K562 (cell line): ENCODE measurements around the gene PKHD1. TPM values are rescaled to one million over a fixed set of nuclear protein-coding genes. Genes with fewer than 3 reads are reported as not detected.

Source experiments
- ATAC-seq: fragments of 200-7000 bp; cut with Tn5 transposase; 3 replicates; pipeline ENCODE4 v1.9.1; 2020; ENCODE audit warnings: moderate library complexity
- BruUV-seq: library from RNA; stranded (reverse); fragments of 400-500 nt; replicated peaks from 2 replicates; lab custom pipeline; 2021; lab: Mats Ljungman, UMichigan
- CTCF ChIA-PET: fragments of 300-600 bp; formaldehyde crosslinking; extraction: SDS; loops from one replicate; lab custom pipeline; 2021; ENCODE audit warnings: low intra/inter-chr PET ratio; lab: Yijun Ruan, JAX
- POLR2A ChIA-PET: fragments of 300-600, 350-650 bp; sonication (Branson Sonifier 250); formaldehyde crosslinking; extraction: SDS; loops from one replicate; lab custom pipeline; 2021; ENCODE audit warnings: antibody characterized with exemption, inconsistent platforms; lab: Yijun Ruan, JAX
- DNase-seq, 4 experiments: peaks; one replicate each; pipeline versions ENCODE4 v3.0.0 to v3.0.0-alpha.2; 2011 to 2018; ENCODE audit warnings: low spot score in 3 of 4, mixed read lengths in 3 of 4; ENCODE audit errors: extremely low read depth in 1 of 4
- FAIRE-seq: peaks from 2 replicates; lab custom pipeline; 2011; peaks lifted over from hg19 to GRCh38; lab: Jason Lieb, UNC
- H2AFZ ChIP-seq: 2 replicates; pipeline ENCODE4 v1.6.0; 2011; ENCODE audit warnings: low read depth, low read length, control low read depth, inconsistent platforms
- H3K27ac ChIP-seq: fragments of 200-600 bp; 3 replicates; pipeline ENCODE4 v1.8.0; 2011; ENCODE audit warnings: low read depth, mild to moderate bottlenecking, control low read depth, inconsistent platforms, low read length, moderate library complexity, mixed read lengths; ENCODE audit errors: extremely low read depth
- H3K27me3 ChIP-seq, 2 experiments: fragments of 300-600 bp in 1 of 2; 2 replicates in 1 of 2; 3 replicates in 1 of 2; pipeline versions ENCODE4 v1.6.0 to v1.8.0; 2011; ENCODE audit warnings: inconsistent platforms in 2 of 2, low read length in 2 of 2, mild to moderate bottlenecking in 1 of 2, mixed read lengths in 1 of 2, moderate library complexity in 1 of 2; ENCODE audit not compliant: control insufficient read depth in 2 of 2, insufficient read depth in 2 of 2
- H3K36me3 ChIP-seq: fragments of 300-600 bp; 3 replicates; pipeline ENCODE4 v1.8.0; 2011; ENCODE audit warnings: mild to moderate bottlenecking, low read length, inconsistent platforms; ENCODE audit not compliant: control insufficient read depth, insufficient read depth
- H3K4me1 ChIP-seq, 2 experiments: fragments of 200-600 bp in 1 of 2; replicated peaks in 1 of 2; 2 replicates in 1 of 2; 3 replicates in 1 of 2; pipeline versions ENCODE4 v1.5.1 to v1.8.0; 2011; ENCODE audit warnings: inconsistent platforms in 2 of 2, low read length in 2 of 2, mild to moderate bottlenecking in 1 of 2, mixed read lengths in 1 of 2, moderate library complexity in 1 of 2; ENCODE audit not compliant: control insufficient read depth in 2 of 2, insufficient read depth in 2 of 2
- H3K4me2 ChIP-seq: 2 replicates; pipeline ENCODE4 v1.6.1; 2011; ENCODE audit warnings: low read length, control low read depth, inconsistent platforms, mixed read lengths; ENCODE audit not compliant: insufficient read depth
- H3K4me3 ChIP-seq: fragments of 200-600 bp; sonication (generic), shearing (Covaris generic); 2 replicates; pipeline ENCODE4 v1.5.1; 2016; ENCODE audit warnings: control low read depth, inconsistent platforms
- H3K79me2 ChIP-seq: fragments of 200-600 bp; 3 replicates; pipeline ENCODE4 v1.8.0; 2011; ENCODE audit warnings: low read length, inconsistent platforms; ENCODE audit not compliant: control insufficient read depth, insufficient read depth
- H3K9ac ChIP-seq, 2 experiments: 2 replicates each; pipeline versions ENCODE4 v1.6.0 to v1.6.1; 2011; ENCODE audit warnings: low read depth in 2 of 2, low read length in 2 of 2, control low read depth in 1 of 2, inconsistent platforms in 1 of 2, mild to moderate bottlenecking in 1 of 2, mixed read lengths in 1 of 2; ENCODE audit not compliant: insufficient read depth in 1 of 2
- H3K9me1 ChIP-seq: one replicate; pipeline ENCODE4 v1.6.0; 2011; ENCODE audit warnings: inconsistent platforms, mild to moderate bottlenecking, low read length, moderate library complexity; ENCODE audit not compliant: control insufficient read depth, insufficient read depth
- H3K9me3 ChIP-seq: replicated peaks from 2 replicates; pipeline ENCODE4 v1.5.1; 2011; ENCODE audit warnings: low read depth, low read length, inconsistent platforms; ENCODE audit not compliant: control insufficient read depth, insufficient read depth
- H4K20me1 ChIP-seq: replicated peaks from 2 replicates; pipeline ENCODE4 v1.6.1; 2011; ENCODE audit warnings: low read length, inconsistent platforms, mixed read lengths; ENCODE audit not compliant: control insufficient read depth, insufficient read depth
- GTF2A2 ChIP-seq: IDR thresholded peaks from 2 replicates; pipeline ENCODE4 v1.6.1; 2016; ENCODE audit warnings: mild to moderate bottlenecking, missing genetic modification characterization, missing compliant biosample characterization
- NCOA6 ChIP-seq: fragments of 450-650 bp; IDR thresholded peaks from 2 replicates; pipeline ENCODE4 v1.6.1; 2017; ENCODE audit warnings: mild to moderate bottlenecking
- NR2C2 ChIP-seq, 2 experiments: fragments of 200-800 bp in 1 of 2; sonication (Bioruptor generic) in 1 of 2; sonication (generic) in 1 of 2; formaldehyde crosslinking in 1 of 2; IDR thresholded peaks; 2 replicates each; pipeline versions ENCODE4 v1.6.1 to v1.8.0; 2016 to 2022; ENCODE audit warnings: mild to moderate bottlenecking in 1 of 2, missing compliant biosample characterization in 1 of 2, missing genetic modification characterization in 1 of 2, missing genetic modification reagents in 1 of 2
- TAF1 ChIP-seq: IDR thresholded peaks from 2 replicates; pipeline ENCODE4 v1.6.1; 2011; ENCODE audit warnings: mild to moderate bottlenecking, low read length, moderate library complexity; ENCODE audit not compliant: insufficient read depth, control insufficient read depth, severe bottlenecking; ENCODE audit errors: extremely low read depth
- TSC22D4 ChIP-seq: fragments of 450-650 bp; IDR thresholded peaks from 2 replicates; pipeline ENCODE4 v1.6.1; 2016; ENCODE audit warnings: missing genetic modification characterization, missing biosample characterization, control low read depth
- ZNF134 ChIP-seq: fragments of 250-450 bp; sonication (Bioruptor Pico); conservative IDR thresholded peaks from 2 replicates; pipeline ENCODE4 v1.4.0; 2020
- WGBS: fragments of 100-300 bp; shearing (Covaris generic); methylation state at CpG from one replicate; pipeline ENCODE4 v1.1.6; 2016; ENCODE audit warnings: low coverage, mixed read lengths; ENCODE audit not compliant: insufficient coverage; ENCODE audit errors: missing lambda C conversion rate; 5-methylcytosine and 5-hydroxymethylcytosine counted together
- in situ Hi-C: fragments of 300-500 bp; cut with MboI; formaldehyde crosslinking; loops from 4 replicates; pipeline ENCODE4 v1.15.0; 2018; ENCODE audit warnings: inconsistent platforms, mixed read lengths
- intact Hi-C: fragments of 100-400 bp; cut with micrococcal nuclease; formaldehyde crosslinking; loops from 2 replicates; pipeline ENCODE4 v1.14.2; 2022
- polyA plus RNA-seq, 8 experiments: library from polyadenylated mRNA; depleted of rRNA in 4 of 8; stranded (reverse) in 5 of 8; unstranded in 3 of 8; fragments of >200 nt; fragmentation: Nextera tagmentation in 2 of 8; fragmentation: Illumina TruSeq in 1 of 8; extraction: Ambion mirVana in 2 of 8; extraction: Trizol in 1 of 8; gene quantifications; 2 replicates each; pipeline versions ENCODE4 v1.2.1 to v1.2.3, GENCODE V29; 2011 to 2014; ENCODE audit warnings: inconsistent platforms in 1 of 8, missing spikeins in 1 of 8
- total RNA-seq, 7 experiments: library from RNA; depleted of rRNA in 6 of 7; stranded (reverse); fragments of >200 nt in 6 of 7; fragmentation: Illumina TruSeq in 2 of 7; extraction: Trizol in 2 of 7; gene quantifications; 2 replicates each; pipeline versions ENCODE4 v1.2.1 to v1.2.3, GENCODE V29; 2011 to 2021; ENCODE audit warnings: low replicate concordance in 1 of 7

Gene PKHD1
- total and polyA plus RNA-seq, 9 of the 15 experiments (the other 6 are each of a cell fraction or from before 2014, with no cell fraction given), result 0.01 to 0.04 (median 0.01) TPM; not detected in 6

- Histone ChIP-seq H3K9me1 (no peaks in the 10 kb centered on the region), H3K79me2 (no peaks in the 10 kb centered on the region), H2AFZ (no peak overlapping the region), H3K4me3 (no peak overlapping the region), H4K20me1 (no peaks in the 10 kb centered on the region), H3K27ac (no peak overlapping the region), H3K9me3 (peaks cover 4% of the 10 kb centered on the region; the same call in 1 of the 2 replicates), H3K27me3 (no peaks in the 10 kb centered on the region), H3K4me1 (no peaks in the 10 kb centered on the region), H3K9ac (no peak overlapping the region), H3K4me2 (no peak overlapping the region), H3K36me3 (no peaks in the 10 kb centered on the region)
- ChIA-PET CTCF (no interaction called here), POLR2A (no interaction called here)
- DNase-seq (no peak), FAIRE-seq (no peak), ATAC-seq (no peak)
- no TSS peak for BruUV-seq
- intact Hi-C loops (no loop called here), in situ Hi-C loops (no loop called here)
- 0% methylated on average over 1 of the region's 1 CpG for WGBS
- TF ChIP-seq NCOA6 (no peak), GTF2A2 (tag) (no peak), ZNF134 (no peak), TSC22D4 (tag) (no peak), TAF1 (no peak)
Observed at GRCh38 chr6:51678274-51678673, 409.1 kb downstream of the PKHD1 start.

GRCh38 chr6:51675922-51676275, 411.5 kb downstream of the PKHD1 start:
- ChIA-PET POLR2A (no interaction called here), CTCF (no interaction called here)
- Histone ChIP-seq H3K4me2 (no peak overlapping the region), H3K4me1 (no peaks in the 10 kb centered on the region), H3K4me3 (no peak overlapping the region), H4K20me1 (no peaks in the 10 kb centered on the region), H3K36me3 (no peaks in the 10 kb centered on the region), H3K79me2 (no peaks in the 10 kb centered on the region), H3K9me3 (no peaks in the 10 kb centered on the region), H3K27me3 (no peaks in the 10 kb centered on the region), H3K9me1 (no peaks in the 10 kb centered on the region), H3K27ac (no peak overlapping the region), H3K9ac (no peak overlapping the region), H2AFZ (no peak overlapping the region)
- in situ Hi-C loops, result no loop called here
- no peak for FAIRE-seq
- BruUV-seq, result no TSS peak
- WGBS, result 3% methylated on average over 4 of the region's 4 CpGs
- no peak for ATAC-seq
- intact Hi-C loops, result no loop called here
- no peak for DNase-seq
- TF ChIP-seq NR2C2 (CRISPR knock-in tag; IDR thresholded peaks at IDR 0.05) (no peak), NR2C2 (tag; IDR thresholded peaks at IDR 0.05) (no peak)
